ENCODE measurements around the gene CEBPG. TPM values are rescaled to one million over a fixed set of nuclear protein-coding genes. Genes with fewer than 3 reads are reported as not detected.
A peak's percentile ranks its signal among the peaks of the same experiment; 100 is the strongest.

Gene CEBPG
- total and polyA plus RNA-seq, 5 experiments from 2014 or later: 4.5 to 30.0 (median 9.3) TPM

- H3K4me1 Mint-ChIP-seq: peaks cover 0 to 10% (median 7%) of the 10 kb centered on the region in 4 donors
- no peak overlapping the region for H3K27ac Mint-ChIP-seq
- no peaks in the 10 kb centered on the region for H3K27me3 Mint-ChIP-seq
- POLR2A ChIA-PET: no interaction called here
- peaks cover 0 to 15% (median 0%) of the 10 kb centered on the region in 3 donors for H3K36me3 Mint-ChIP-seq
- no peaks in the 10 kb centered on the region for H3K9me3 Mint-ChIP-seq
- ATAC-seq (no peak), DNase-seq (no peak)
- H3K4me3 Mint-ChIP-seq: no peak overlapping the region
These were observed 14.8 kb downstream of the CEBPG start for GRCh38 chr19:33388231-33388724.

- H3K36me3 Mint-ChIP-seq: peaks cover 0 to 12% (median 0%) of the 10 kb centered on the region in 3 donors
- POLR2A ChIA-PET: no interaction called here
- H3K27ac Mint-ChIP-seq: no peak overlapping the region
- no peak for DNase-seq
- no peak overlapping the region for H3K4me3 Mint-ChIP-seq
- no peak for ATAC-seq
- H3K9me3 Mint-ChIP-seq: no peaks in the 10 kb centered on the region
- H3K4me1 Mint-ChIP-seq: peaks cover 2 to 8% (median 3%) of the 10 kb centered on the region in 4 donors
- no peaks in the 10 kb centered on the region for H3K27me3 Mint-ChIP-seq
These were observed 15.4 kb downstream of the CEBPG start for GRCh38 chr19:33388725-33389420.

- H3K36me3 Mint-ChIP-seq: peaks cover 0 to 11% (median 0%) of the 10 kb centered on the region in 3 donors
- ATAC-seq (no peak), DNase-seq (no peak)
- H3K9me3 Mint-ChIP-seq: no peaks in the 10 kb centered on the region
- POLR2A ChIA-PET: no interaction called here
- peaks cover 0 to 6% (median 1%) of the 10 kb centered on the region in 4 donors for H3K4me1 Mint-ChIP-seq
- no peaks in the 10 kb centered on the region for H3K27me3 Mint-ChIP-seq
- H3K4me3 Mint-ChIP-seq: no peak overlapping the region
- H3K27ac Mint-ChIP-seq: no peak overlapping the region
These were observed 16.1 kb downstream of the CEBPG start for GRCh38 chr19:33389421-33390100.

GRCh38 chr19:33390101-33390907 lies 16.8 kb downstream of the CEBPG start:
- no peak overlapping the region for H3K4me3 Mint-ChIP-seq
- H3K36me3 Mint-ChIP-seq: peaks cover 0 to 11% (median 0%) of the 10 kb centered on the region in 3 donors
- ATAC-seq (no peak), DNase-seq (no peak)
- peaks cover 0 to 6% (median 2%) of the 10 kb centered on the region in 4 donors for H3K4me1 Mint-ChIP-seq
- no peaks in the 10 kb centered on the region for H3K9me3 Mint-ChIP-seq
- POLR2A ChIA-PET: no interaction called here
- no peaks in the 10 kb centered on the region for H3K27me3 Mint-ChIP-seq
- no peak overlapping the region for H3K27ac Mint-ChIP-seq

- DNase-seq: no peak
- H3K4me1 Mint-ChIP-seq: peaks cover 0 to 6% (median 2%) of the 10 kb centered on the region in 4 donors
- no peak overlapping the region for H3K4me3 Mint-ChIP-seq
- no peaks in the 10 kb centered on the region for H3K27me3 Mint-ChIP-seq
- H3K9me3 Mint-ChIP-seq: no peaks in the 10 kb centered on the region
- peaks cover 0 to 11% (median 0%) of the 10 kb centered on the region in 3 donors for H3K36me3 Mint-ChIP-seq
- H3K27ac Mint-ChIP-seq: no peak overlapping the region
- no peak for ATAC-seq
- POLR2A ChIA-PET: no interaction called here
These were observed 17.6 kb downstream of the CEBPG start for GRCh38 chr19:33390908-33391630.

GRCh38 chr19:33391631-33392249 lies 18.2 kb downstream of the CEBPG start:
- peaks cover 0 to 9% (median 0%) of the 10 kb centered on the region in 3 donors for H3K36me3 Mint-ChIP-seq

GRCh38 chr19:33392341-33393285 lies 19.1 kb downstream of the CEBPG start:
- ATAC-seq (no peak), DNase-seq (no peak)
- Mint-ChIP-seq H3K4me3 (no peak overlapping the region), H3K27me3 (no peaks in the 10 kb centered on the region), H3K27ac (no peak overlapping the region), H3K9me3 (no peaks in the 10 kb centered on the region), H3K36me3 (no peaks in the 10 kb centered on the region), H3K4me1 (peaks cover 0 to 6% (median 2%) of the 10 kb centered on the region in 4 donors)
- POLR2A ChIA-PET: no interaction called here

More at GRCh38 chr19:33391631-33392249, 18.2 kb downstream of the CEBPG start:
- peaks cover 0 to 6% (median 2%) of the 10 kb centered on the region in 4 donors for H3K4me1 Mint-ChIP-seq
- POLR2A ChIA-PET: no interaction called here
- ATAC-seq (no peak), DNase-seq (no peak)
- no peaks in the 10 kb centered on the region for H3K9me3 Mint-ChIP-seq
- no peaks in the 10 kb centered on the region for H3K27me3 Mint-ChIP-seq
- no peak overlapping the region for H3K4me3 Mint-ChIP-seq
- no peak overlapping the region for H3K27ac Mint-ChIP-seq

GRCh38 chr19:33393286-33394005 lies 19.9 kb downstream of the CEBPG start:
- no peak overlapping the region for H3K27ac Mint-ChIP-seq
- POLR2A ChIA-PET: no interaction called here
- ATAC-seq (no peak), DNase-seq (peak in 1 of 10 donors; percentile 47)
- H3K4me3 Mint-ChIP-seq: no peak overlapping the region
- H3K9me3 Mint-ChIP-seq: no peaks in the 10 kb centered on the region
- no peaks in the 10 kb centered on the region for H3K36me3 Mint-ChIP-seq
- H3K27me3 Mint-ChIP-seq: no peaks in the 10 kb centered on the region
- H3K4me1 Mint-ChIP-seq: peaks cover 0 to 6% (median 2%) of the 10 kb centered on the region in 4 donors

GRCh38 chr19:33394006-33394722 lies 20.7 kb downstream of the CEBPG start:
- POLR2A ChIA-PET: no interaction called here
- no peak for ATAC-seq
- no peaks in the 10 kb centered on the region for H3K27me3 Mint-ChIP-seq
- H3K9me3 Mint-ChIP-seq: no peaks in the 10 kb centered on the region
- H3K27ac Mint-ChIP-seq: no peak overlapping the region
- no peaks in the 10 kb centered on the region for H3K36me3 Mint-ChIP-seq
- H3K4me1 Mint-ChIP-seq: peaks cover 0 to 6% (median 2%) of the 10 kb centered on the region in 4 donors
- no peak overlapping the region for H3K4me3 Mint-ChIP-seq
- peak in 1 of 10 donors; percentile 50 for DNase-seq

GRCh38 chr19:33394723-33395560 lies 21.4 kb downstream of the CEBPG start:
- H3K9me3 Mint-ChIP-seq: no peaks in the 10 kb centered on the region
- H3K27me3 Mint-ChIP-seq: no peaks in the 10 kb centered on the region
- peaks cover 0 to 6% (median 2%) of the 10 kb centered on the region in 4 donors for H3K4me1 Mint-ChIP-seq
- POLR2A ChIA-PET: no interaction called here
- DNase-seq (peak in 1 of 10 donors; percentile 52), ATAC-seq (no peak)
- H3K27ac Mint-ChIP-seq: no peak overlapping the region
- H3K36me3 Mint-ChIP-seq: no peaks in the 10 kb centered on the region
- no peak overlapping the region for H3K4me3 Mint-ChIP-seq

Measured in naive thymus-derived CD8-positive, alpha-beta T cell (primary cell).